OCI-LY3 (cell line): ENCODE data around the gene FAM180B.

ENCODE experiments used
- H2AFZ ChIP-seq: fragments of 200-600, 300-600 bp; shearing (Covaris generic); 2 replicates; pipeline ENCODE4 v1.6.0; 2014; ENCODE audit warnings: antibody characterized with exemption, low read depth, low read length
- H3K27ac ChIP-seq: fragments of 200-600, 300-600 bp; sonication (generic); 2 replicates; pipeline ENCODE4 v1.5.1; 2014; ENCODE audit warnings: mild to moderate bottlenecking, low read length, moderate library complexity, mixed read lengths
- H3K27me3 ChIP-seq: fragments of 200-600, 300-600 bp; sonication (generic); 2 replicates; pipeline ENCODE4 v1.6.1; 2014; ENCODE audit warnings: low read depth, low read length, mixed read lengths
- H3K36me3 ChIP-seq: fragments of 200-600, 300-600 bp; sonication (generic); replicated peaks from 2 replicates; pipeline ENCODE3; 2014; ENCODE audit warnings: low read depth, low read length, mixed read lengths
- H3K4me1 ChIP-seq: fragments of 300-600, 200-600 bp; sonication (generic); 2 replicates; pipeline ENCODE4 v1.6.1; 2014; ENCODE audit warnings: low read length, mixed read lengths
- H3K4me2 ChIP-seq: fragments of 200-600, 300-600 bp; sonication (generic); 2 replicates; pipeline ENCODE4 v1.6.1; 2014; ENCODE audit warnings: low read length, mixed read lengths
- H3K4me3 ChIP-seq: fragments of 300-600, 200-600 bp; sonication (generic); 2 replicates; pipeline ENCODE4 v1.5.1; 2014; ENCODE audit warnings: antibody characterized with exemption, mild to moderate bottlenecking, low read length, moderate library complexity
- H3K79me2 ChIP-seq: fragments of 300-600, 200-600 bp; shearing (Covaris generic); 2 replicates; pipeline ENCODE4 v1.6.1; 2014; ENCODE audit warnings: mild to moderate bottlenecking, low read length, mixed read lengths
- H3K9ac ChIP-seq: fragments of 300-600, 200-600 bp; shearing (Covaris generic); 2 replicates; pipeline ENCODE4 v1.6.0; 2014; ENCODE audit warnings: mild to moderate bottlenecking, low read length, moderate library complexity
- H3K9me3 ChIP-seq: fragments of 200-600, 300-600 bp; shearing (Covaris generic); 2 replicates; pipeline ENCODE4 v1.6.1; 2014; ENCODE audit warnings: low read length, mixed read lengths; ENCODE audit not compliant: insufficient read depth
- H4K20me1 ChIP-seq: fragments of 200-600, 300-600 bp; sonication (generic); 2 replicates; pipeline ENCODE4 v1.6.1; 2016; ENCODE audit warnings: low read length, mixed read lengths; ENCODE audit not compliant: insufficient read depth
- EZH2phosphoT487 ChIP-seq: fragments of 200-600 bp; shearing (Covaris generic); IDR thresholded peaks from 2 replicates; pipeline ENCODE4 v1.6.1; 2018; ENCODE audit warnings: antibody characterized with exemption, mixed run types, low read depth
- TF ChIP-seq, protein P1 (sequence below): fragments of 200-600, 300-600 bp; sonication (generic); IDR thresholded peaks from 2 replicates; pipeline ENCODE4 v1.5.1; 2014; ENCODE audit warnings: antibody characterized with exemption, low read length, low read depth

Gene FAM180B

DNA sequence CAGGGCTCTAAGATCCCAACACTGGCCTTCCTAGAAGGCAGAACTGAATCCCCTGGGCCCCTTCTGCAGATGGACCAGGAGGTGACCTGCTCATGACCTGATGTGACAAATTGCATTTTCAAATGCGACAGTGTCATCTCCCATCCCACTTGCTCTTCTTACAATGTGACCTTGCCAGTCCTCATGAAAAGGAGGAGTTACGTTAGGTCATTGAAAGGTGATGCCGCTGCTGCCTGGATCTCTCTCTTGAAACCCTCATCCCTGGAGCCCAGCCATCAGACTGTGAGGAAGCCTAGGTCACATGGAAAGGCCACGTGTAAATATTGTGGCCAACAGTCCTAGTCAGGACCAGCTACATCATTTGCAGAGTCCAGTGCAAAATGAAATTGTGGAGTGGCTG is 13.4 kb downstream of the FAM180B start:
- no peak for TF ChIP-seq EZH2phosphoT487
- TF ChIP-seq, protein P1, sequence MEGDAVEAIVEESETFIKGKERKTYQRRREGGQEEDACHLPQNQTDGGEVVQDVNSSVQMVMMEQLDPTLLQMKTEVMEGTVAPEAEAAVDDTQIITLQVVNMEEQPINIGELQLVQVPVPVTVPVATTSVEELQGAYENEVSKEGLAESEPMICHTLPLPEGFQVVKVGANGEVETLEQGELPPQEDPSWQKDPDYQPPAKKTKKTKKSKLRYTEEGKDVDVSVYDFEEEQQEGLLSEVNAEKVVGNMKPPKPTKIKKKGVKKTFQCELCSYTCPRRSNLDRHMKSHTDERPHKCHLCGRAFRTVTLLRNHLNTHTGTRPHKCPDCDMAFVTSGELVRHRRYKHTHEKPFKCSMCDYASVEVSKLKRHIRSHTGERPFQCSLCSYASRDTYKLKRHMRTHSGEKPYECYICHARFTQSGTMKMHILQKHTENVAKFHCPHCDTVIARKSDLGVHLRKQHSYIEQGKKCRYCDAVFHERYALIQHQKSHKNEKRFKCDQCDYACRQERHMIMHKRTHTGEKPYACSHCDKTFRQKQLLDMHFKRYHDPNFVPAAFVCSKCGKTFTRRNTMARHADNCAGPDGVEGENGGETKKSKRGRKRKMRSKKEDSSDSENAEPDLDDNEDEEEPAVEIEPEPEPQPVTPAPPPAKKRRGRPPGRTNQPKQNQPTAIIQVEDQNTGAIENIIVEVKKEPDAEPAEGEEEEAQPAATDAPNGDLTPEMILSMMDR, result no peak
- H3K27ac ChIP-seq, result no peak overlapping the region
- H3K9ac ChIP-seq, result no peak overlapping the region

GRCh38 chr11:47603295-47603694 is 16.8 kb downstream of the FAM180B start:
- H3K4me3 ChIP-seq, result no peak overlapping the region
- H2AFZ ChIP-seq, result no peak overlapping the region
- H3K4me1 ChIP-seq, result no peaks in the 10 kb centered on the region
- no peaks in the 10 kb centered on the region for H3K9me3 ChIP-seq
- H3K79me2 ChIP-seq, result no peaks in the 10 kb centered on the region
- no peaks in the 10 kb centered on the region for H3K36me3 ChIP-seq
- H3K4me2 ChIP-seq, result no peak overlapping the region
- no peaks in the 10 kb centered on the region for H4K20me1 ChIP-seq
- H3K9ac ChIP-seq, result no peak overlapping the region
- TF ChIP-seq, protein P1, result no peak
- no peak for TF ChIP-seq EZH2phosphoT487
- no peak overlapping the region for H3K27ac ChIP-seq
- H3K27me3 ChIP-seq, result no peaks in the 10 kb centered on the region

More for the DNA sequence above, 13.4 kb downstream of the FAM180B start:
- Histone ChIP-seq H2AFZ (no peak overlapping the region), H3K36me3 (no peaks in the 10 kb centered on the region), H3K79me2 (no peaks in the 10 kb centered on the region), H4K20me1 (no peaks in the 10 kb centered on the region), H3K4me3 (no peak overlapping the region), H3K27me3 (no peaks in the 10 kb centered on the region), H3K9me3 (no peaks in the 10 kb centered on the region), H3K4me1 (no peaks in the 10 kb centered on the region), H3K4me2 (no peak overlapping the region)

DNA sequence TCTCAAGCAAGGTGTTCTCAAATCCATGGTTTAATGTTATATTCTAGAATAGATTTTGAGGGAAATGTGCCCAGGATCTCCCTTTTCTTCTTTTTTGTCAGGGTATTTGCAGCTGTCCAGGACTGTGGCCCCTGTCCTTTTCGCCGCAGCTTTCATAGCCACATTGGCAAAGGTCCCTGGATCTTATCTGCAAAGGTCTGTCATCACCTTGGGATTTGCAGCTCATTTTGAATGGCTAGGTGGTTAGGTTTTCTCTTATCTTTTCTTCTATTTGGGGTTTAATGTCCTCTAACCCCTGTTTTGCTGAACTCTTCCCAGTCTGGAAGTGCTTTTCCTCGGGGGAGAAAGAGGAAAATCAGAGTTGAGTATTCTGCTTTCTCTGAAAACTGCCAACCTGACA is 19.4 kb downstream of the FAM180B start:
- no peaks in the 10 kb centered on the region for H3K27me3 ChIP-seq
- no peak overlapping the region for H2AFZ ChIP-seq
- no peak for TF ChIP-seq EZH2phosphoT487
- TF ChIP-seq, protein P1, result no peak
- no peak overlapping the region for H3K4me3 ChIP-seq
- no peaks in the 10 kb centered on the region for H4K20me1 ChIP-seq
- H3K9ac ChIP-seq, result no peak overlapping the region
- no peaks in the 10 kb centered on the region; the same call in 1 of the 2 replicates for H3K4me1 ChIP-seq
- no peaks in the 10 kb centered on the region for H3K9me3 ChIP-seq
- H3K79me2 ChIP-seq, result no peaks in the 10 kb centered on the region
- peaks cover 4% of the 10 kb centered on the region for H3K36me3 ChIP-seq
- H3K27ac ChIP-seq, result no peak overlapping the region
- no peak overlapping the region for H3K4me2 ChIP-seq

GRCh38 chr11:47606731-47607130 is 20.3 kb downstream of the FAM180B start:
- H3K27ac ChIP-seq, result no peak overlapping the region
- H3K79me2 ChIP-seq, result no peaks in the 10 kb centered on the region
- no peaks in the 10 kb centered on the region for H3K9me3 ChIP-seq
- H3K36me3 ChIP-seq, result peaks cover 7% of the 10 kb centered on the region
- H3K4me1 ChIP-seq, result peaks cover 8% of the 10 kb centered on the region
- no peaks in the 10 kb centered on the region for H3K27me3 ChIP-seq
- no peak overlapping the region for H3K4me3 ChIP-seq
- TF ChIP-seq EZH2phosphoT487, result no peak
- TF ChIP-seq, protein P1, result no peak
- no peak overlapping the region for H3K9ac ChIP-seq
- H3K4me2 ChIP-seq, result no peak overlapping the region
- H2AFZ ChIP-seq, result no peak overlapping the region
- H4K20me1 ChIP-seq, result no peaks in the 10 kb centered on the region
